ENCODE measurements around the gene TRIM24.

Gene TRIM24

DNA sequence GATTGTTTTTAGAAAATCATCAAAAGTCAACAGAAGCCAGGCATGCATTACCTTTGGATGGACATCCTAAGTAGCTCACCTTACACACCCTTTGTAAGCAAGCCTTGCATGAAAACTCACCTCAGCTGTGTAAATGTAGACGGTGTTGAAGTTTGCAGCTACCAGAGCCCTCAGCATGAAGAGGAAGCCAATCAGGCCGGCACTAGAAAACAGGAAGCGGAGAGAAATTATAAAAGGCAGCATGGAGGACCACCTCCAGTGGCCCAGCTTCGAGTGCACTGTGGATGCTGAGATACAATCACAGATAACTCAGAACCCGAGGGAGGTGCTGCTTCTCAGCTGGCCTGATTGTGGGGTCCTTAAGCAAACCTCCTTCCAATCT, 165.8 kb downstream of the TRIM24 start:
- Histone ChIP-seq H2AFZ (ENCODE audit: low read length) (no peak overlapping the region), H3F3A (ENCODE audit: insufficient read depth, low read length) (no peaks in the 10 kb centered on the region), H3K9ac (ENCODE audit: low read length) (no peak overlapping the region), H3K4me1 (ENCODE audit: insufficient read depth, low read length, severe bottlenecking) (no peaks in the 10 kb centered on the region), H3K27ac (ENCODE audit: low read depth, low read length, poor library complexity, severe bottlenecking) (no peak overlapping the region), H3K9me3 (ENCODE audit: low read length) (no peaks in the 10 kb centered on the region), H3K79me2 (ENCODE audit: insufficient read depth, low read length) (no peaks in the 10 kb centered on the region), H3K9me2 (ENCODE audit: low read depth, low read length) (no peaks in the 10 kb centered on the region), H4K20me1 (ENCODE audit: insufficient read depth, low read length) (no peaks in the 10 kb centered on the region), H3K4me3 (ENCODE audit: low read depth, low read length, poor library complexity, severe bottlenecking) (no peak overlapping the region), H3K27me3 (ENCODE audit: insufficient read depth, low read length) (no peaks in the 10 kb centered on the region), H3K4me2 (ENCODE audit: low read length) (no peak overlapping the region), H3K36me3 (ENCODE audit: insufficient read depth, low read length) (no peaks in the 10 kb centered on the region)
- TF ChIP-seq CTCF (IDR thresholded peaks at IDR 0.05; ENCODE audit: low read length) (no peak), EZH2 (IDR thresholded peaks at IDR 0.05; ENCODE audit: borderline replicate concordance, low read length) (no peak)

DNA sequence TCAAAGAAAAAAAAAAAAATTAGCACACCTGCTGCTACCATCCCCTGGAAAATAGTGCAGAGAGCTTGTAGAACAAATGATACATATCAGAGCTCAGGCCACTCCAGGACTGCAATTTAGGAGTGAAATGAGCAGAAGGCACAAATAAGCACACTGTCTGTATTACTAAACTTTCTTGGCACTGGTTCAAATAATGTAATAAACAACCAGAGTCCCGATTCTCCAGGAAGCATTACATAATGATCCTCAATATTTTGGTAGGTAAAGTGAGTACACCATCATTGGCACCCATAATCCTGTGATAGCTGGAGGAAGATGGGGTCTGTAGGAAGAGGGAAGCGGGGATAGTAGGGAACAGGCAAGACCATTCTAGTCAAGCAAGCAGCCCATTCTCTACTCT, 166.8 kb downstream of the TRIM24 start:
- H3K4me2 ChIP-seq (ENCODE audit: low read length) = no peak overlapping the region
- H3K79me2 ChIP-seq (ENCODE audit: insufficient read depth, low read length) = no peaks in the 10 kb centered on the region
- no peaks in the 10 kb centered on the region for H3K9me3 ChIP-seq (ENCODE audit: low read length)
- no peak overlapping the region for H3K27ac ChIP-seq (ENCODE audit: low read depth, low read length, poor library complexity, severe bottlenecking)
- no peak overlapping the region for H3K4me3 ChIP-seq (ENCODE audit: low read depth, low read length, poor library complexity, severe bottlenecking)
- H3F3A ChIP-seq (ENCODE audit: insufficient read depth, low read length) = no peaks in the 10 kb centered on the region
- TF ChIP-seq EZH2 (IDR thresholded peaks at IDR 0.05; ENCODE audit: borderline replicate concordance, low read length) = no peak
- no peak overlapping the region for H3K9ac ChIP-seq (ENCODE audit: low read length)
- H2AFZ ChIP-seq (ENCODE audit: low read length) = no peak overlapping the region
- H3K9me2 ChIP-seq (ENCODE audit: low read depth, low read length) = no peaks in the 10 kb centered on the region
- no peaks in the 10 kb centered on the region for H3K36me3 ChIP-seq (ENCODE audit: insufficient read depth, low read length)
- H3K4me1 ChIP-seq (ENCODE audit: insufficient read depth, low read length, severe bottlenecking) = no peaks in the 10 kb centered on the region
- no peaks in the 10 kb centered on the region for H4K20me1 ChIP-seq (ENCODE audit: insufficient read depth, low read length)
- no peaks in the 10 kb centered on the region for H3K27me3 ChIP-seq (ENCODE audit: insufficient read depth, low read length)

- Histone ChIP-seq H2AFZ (ENCODE audit: low read length) (no peak overlapping the region), H3K4me2 (ENCODE audit: low read length) (no peak overlapping the region), H3K27ac (ENCODE audit: low read depth, low read length, poor library complexity, severe bottlenecking) (no peak overlapping the region), H3F3A (ENCODE audit: insufficient read depth, low read length) (no peaks in the 10 kb centered on the region), H3K4me3 (ENCODE audit: low read depth, low read length, poor library complexity, severe bottlenecking) (no peak overlapping the region), H3K36me3 (ENCODE audit: insufficient read depth, low read length) (no peaks in the 10 kb centered on the region), H3K79me2 (ENCODE audit: insufficient read depth, low read length) (no peaks in the 10 kb centered on the region), H4K20me1 (ENCODE audit: insufficient read depth, low read length) (no peaks in the 10 kb centered on the region), H3K9me3 (ENCODE audit: low read length) (no peaks in the 10 kb centered on the region), H3K9ac (ENCODE audit: low read length) (no peak overlapping the region), H3K27me3 (ENCODE audit: insufficient read depth, low read length) (no peaks in the 10 kb centered on the region; the same call in 1 of the 2 replicates), H3K9me2 (ENCODE audit: low read depth, low read length) (no peaks in the 10 kb centered on the region), H3K4me1 (ENCODE audit: insufficient read depth, low read length, severe bottlenecking) (no peaks in the 10 kb centered on the region)
- TF ChIP-seq CTCF (IDR thresholded peaks at IDR 0.05; ENCODE audit: low read length) (no peak), EZH2 (IDR thresholded peaks at IDR 0.05; ENCODE audit: borderline replicate concordance, low read length) (no peak)
These were observed 167.3 kb downstream of the TRIM24 start for GRCh38 chr7:138627361-138627760.

DNA sequence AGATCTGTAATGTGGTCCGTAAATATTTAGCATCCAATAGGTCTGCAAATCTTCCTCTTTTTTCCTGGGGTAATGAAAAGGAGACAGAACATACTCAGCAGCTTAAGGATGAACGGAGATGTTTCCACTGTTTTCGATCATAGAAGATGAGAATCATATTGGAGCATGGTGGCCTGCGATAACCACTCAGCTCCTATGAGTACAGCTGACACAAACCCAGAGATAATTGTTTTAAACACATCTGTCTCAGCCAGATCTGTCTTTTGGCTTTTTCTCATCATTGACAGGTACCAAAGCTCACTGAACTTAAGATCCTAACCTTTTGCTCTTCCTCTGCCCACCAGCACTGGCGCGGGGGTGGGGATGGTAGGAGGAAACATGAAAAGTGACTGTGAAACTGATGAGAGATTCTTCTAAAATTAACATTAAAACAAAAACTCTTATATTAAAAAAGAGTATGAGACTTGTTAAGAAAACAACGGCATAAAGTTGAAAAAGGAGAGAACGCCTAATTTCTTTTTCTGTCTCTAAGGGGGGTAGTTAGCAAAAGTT, 170.1 kb downstream of the TRIM24 start:
- no peak overlapping the region for H3K9ac ChIP-seq (ENCODE audit: low read length)
- peaks cover 5% of the 10 kb centered on the region; the same call in 1 of the 2 replicates for H3K27me3 ChIP-seq (ENCODE audit: insufficient read depth, low read length)
- no peaks in the 10 kb centered on the region for H4K20me1 ChIP-seq (ENCODE audit: insufficient read depth, low read length)
- no peak overlapping the region for H2AFZ ChIP-seq (ENCODE audit: low read length)
- H3K4me2 ChIP-seq (ENCODE audit: low read length) = no peak overlapping the region
- no peaks in the 10 kb centered on the region for H3K79me2 ChIP-seq (ENCODE audit: insufficient read depth, low read length)
- H3K9me2 ChIP-seq (ENCODE audit: low read depth, low read length) = no peaks in the 10 kb centered on the region
- no peaks in the 10 kb centered on the region for H3K4me1 ChIP-seq (ENCODE audit: insufficient read depth, low read length, severe bottlenecking)
- no peaks in the 10 kb centered on the region for H3F3A ChIP-seq (ENCODE audit: insufficient read depth, low read length)
- TF ChIP-seq CTCF (IDR thresholded peaks at IDR 0.05; ENCODE audit: low read length) = no peak
- TF ChIP-seq EZH2 (IDR thresholded peaks at IDR 0.05; ENCODE audit: borderline replicate concordance, low read length) = no peak
- H3K27ac ChIP-seq (ENCODE audit: low read depth, low read length, poor library complexity, severe bottlenecking) = no peak overlapping the region
- no peaks in the 10 kb centered on the region for H3K36me3 ChIP-seq (ENCODE audit: insufficient read depth, low read length)
- H3K4me3 ChIP-seq (ENCODE audit: low read depth, low read length, poor library complexity, severe bottlenecking) = no peak overlapping the region
- no peaks in the 10 kb centered on the region for H3K9me3 ChIP-seq (ENCODE audit: low read length)
